Measurements from ENCODE around the gene TPD52L2.
"Not testable (repeated sequence)": the region's sequence is repeated elsewhere in the genome, so short reads cannot be mapped to it uniquely, and the experiment has no call there.

Gene TPD52L2

GRCh38 chr20:63868264-63868663 is 3.2 kb downstream of the TPD52L2 start:
- no peak for DNase-seq (ENCODE audit: low read depth in 1 of 2, low spot score in 1 of 2)

DNA sequence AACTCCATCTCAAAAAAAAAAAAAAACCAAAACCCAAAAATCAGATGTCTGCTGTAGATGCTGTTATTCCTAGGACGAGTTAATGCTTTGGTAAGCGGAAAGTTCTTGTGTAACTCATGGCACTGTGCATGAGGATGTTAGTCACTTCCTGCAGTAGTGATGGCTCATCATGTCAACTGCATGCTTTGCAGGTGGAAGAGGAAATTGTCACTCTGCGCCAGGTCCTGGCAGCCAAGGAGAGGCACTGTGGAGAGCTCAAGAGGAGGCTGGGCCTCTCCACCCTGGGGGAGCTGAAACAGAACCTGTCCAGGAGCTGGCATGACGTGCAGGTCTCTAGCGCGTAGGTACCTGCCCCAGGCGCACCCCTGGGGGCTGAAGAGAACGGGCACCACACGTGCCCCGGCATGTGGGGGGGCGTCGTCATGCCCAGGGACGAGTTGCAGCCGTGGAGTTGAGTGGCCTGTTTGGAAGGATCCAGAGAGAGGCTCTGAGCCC is 8.5 kb downstream of the TPD52L2 start:
- H3K4me3 ChIP-seq (replicated peaks; ENCODE audit: insufficient read depth, low read length): no peak overlapping the region
- TF ChIP-seq GABPA (IDR thresholded peaks at IDR 0.05; ENCODE audit: low read depth): peak; percentile 23; the same call in 1 of the 2 replicates
- peak; percentile 76 for TF ChIP-seq POLR2AphosphoS5 (IDR thresholded peaks at IDR 0.05; ENCODE audit: low read depth)
- TF ChIP-seq SPI1 (IDR thresholded peaks at IDR 0.05; ENCODE audit: borderline replicate concordance, low read depth): peak; percentile 8; the same call in 1 of the 2 replicates
- TF ChIP-seq, protein P1, sequence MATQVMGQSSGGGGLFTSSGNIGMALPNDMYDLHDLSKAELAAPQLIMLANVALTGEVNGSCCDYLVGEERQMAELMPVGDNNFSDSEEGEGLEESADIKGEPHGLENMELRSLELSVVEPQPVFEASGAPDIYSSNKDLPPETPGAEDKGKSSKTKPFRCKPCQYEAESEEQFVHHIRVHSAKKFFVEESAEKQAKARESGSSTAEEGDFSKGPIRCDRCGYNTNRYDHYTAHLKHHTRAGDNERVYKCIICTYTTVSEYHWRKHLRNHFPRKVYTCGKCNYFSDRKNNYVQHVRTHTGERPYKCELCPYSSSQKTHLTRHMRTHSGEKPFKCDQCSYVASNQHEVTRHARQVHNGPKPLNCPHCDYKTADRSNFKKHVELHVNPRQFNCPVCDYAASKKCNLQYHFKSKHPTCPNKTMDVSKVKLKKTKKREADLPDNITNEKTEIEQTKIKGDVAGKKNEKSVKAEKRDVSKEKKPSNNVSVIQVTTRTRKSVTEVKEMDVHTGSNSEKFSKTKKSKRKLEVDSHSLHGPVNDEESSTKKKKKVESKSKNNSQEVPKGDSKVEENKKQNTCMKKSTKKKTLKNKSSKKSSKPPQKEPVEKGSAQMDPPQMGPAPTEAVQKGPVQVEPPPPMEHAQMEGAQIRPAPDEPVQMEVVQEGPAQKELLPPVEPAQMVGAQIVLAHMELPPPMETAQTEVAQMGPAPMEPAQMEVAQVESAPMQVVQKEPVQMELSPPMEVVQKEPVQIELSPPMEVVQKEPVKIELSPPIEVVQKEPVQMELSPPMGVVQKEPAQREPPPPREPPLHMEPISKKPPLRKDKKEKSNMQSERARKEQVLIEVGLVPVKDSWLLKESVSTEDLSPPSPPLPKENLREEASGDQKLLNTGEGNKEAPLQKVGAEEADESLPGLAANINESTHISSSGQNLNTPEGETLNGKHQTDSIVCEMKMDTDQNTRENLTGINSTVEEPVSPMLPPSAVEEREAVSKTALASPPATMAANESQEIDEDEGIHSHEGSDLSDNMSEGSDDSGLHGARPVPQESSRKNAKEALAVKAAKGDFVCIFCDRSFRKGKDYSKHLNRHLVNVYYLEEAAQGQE (IDR thresholded peaks at IDR 0.05; ENCODE audit: insufficient replicate concordance, low read depth): no peak
- no peak for TF ChIP-seq CTCF (IDR thresholded peaks at IDR 0.05; ENCODE audit: insufficient read depth, low read length)
- peak overlapping the region; percentile 65 for H3K27ac ChIP-seq (replicated peaks)
- no peaks in the 10 kb centered on the region for H3K27me3 ChIP-seq (ENCODE audit: insufficient read depth, poor library complexity, severe bottlenecking)
- peak; percentile 92 to 96 for DNase-seq (ENCODE audit: low read depth in 1 of 2, low spot score in 1 of 2)

More at GRCh38 chr20:63868264-63868663, 3.2 kb downstream of the TPD52L2 start:
- H3K4me3 ChIP-seq (replicated peaks; ENCODE audit: insufficient read depth, low read length): no peak overlapping the region
- no peak for TF ChIP-seq POLR2AphosphoS5 (IDR thresholded peaks at IDR 0.05; ENCODE audit: low read depth)
- no peak for TF ChIP-seq SPI1 (IDR thresholded peaks at IDR 0.05; ENCODE audit: borderline replicate concordance, low read depth)
- TF ChIP-seq, protein P1 (IDR thresholded peaks at IDR 0.05; ENCODE audit: insufficient replicate concordance, low read depth): no peak
- TF ChIP-seq CTCF (IDR thresholded peaks at IDR 0.05; ENCODE audit: insufficient read depth, low read length): no peak
- no peak for TF ChIP-seq GABPA (IDR thresholded peaks at IDR 0.05; ENCODE audit: low read depth)
- no peaks in the 10 kb centered on the region for H3K27me3 ChIP-seq (ENCODE audit: insufficient read depth, poor library complexity, severe bottlenecking)
- H3K27ac ChIP-seq (replicated peaks): no peak overlapping the region

DNA sequence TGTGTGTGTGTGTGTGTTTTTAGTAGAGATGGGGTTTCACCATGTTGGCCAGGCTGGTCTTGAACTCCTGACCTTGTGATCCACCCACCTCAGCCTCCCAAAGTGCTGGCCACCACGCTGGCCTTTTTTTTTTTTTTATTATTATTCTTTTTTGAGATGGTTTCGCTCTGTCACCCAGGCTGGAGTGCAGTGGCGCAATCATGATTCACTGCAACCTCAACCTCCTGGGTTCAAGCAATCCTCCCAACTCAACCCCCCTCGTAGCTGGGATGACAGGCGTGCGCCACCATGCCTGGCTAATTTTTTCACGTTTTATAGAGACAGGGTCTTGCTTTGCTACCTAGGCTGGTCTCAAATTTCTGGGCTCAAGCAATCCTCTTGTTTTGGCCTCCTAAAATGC is 9.2 kb downstream of the TPD52L2 start:
- H3K27ac ChIP-seq (replicated peaks): peak overlapping the region; percentile 65
- not testable (repeated sequence) for H3K27me3 ChIP-seq (ENCODE audit: insufficient read depth, poor library complexity, severe bottlenecking); H3K4me3 ChIP-seq (replicated peaks; ENCODE audit: insufficient read depth, low read length); DNase-seq (ENCODE audit: low read depth in 1 of 2, low spot score in 1 of 2)

DNA sequence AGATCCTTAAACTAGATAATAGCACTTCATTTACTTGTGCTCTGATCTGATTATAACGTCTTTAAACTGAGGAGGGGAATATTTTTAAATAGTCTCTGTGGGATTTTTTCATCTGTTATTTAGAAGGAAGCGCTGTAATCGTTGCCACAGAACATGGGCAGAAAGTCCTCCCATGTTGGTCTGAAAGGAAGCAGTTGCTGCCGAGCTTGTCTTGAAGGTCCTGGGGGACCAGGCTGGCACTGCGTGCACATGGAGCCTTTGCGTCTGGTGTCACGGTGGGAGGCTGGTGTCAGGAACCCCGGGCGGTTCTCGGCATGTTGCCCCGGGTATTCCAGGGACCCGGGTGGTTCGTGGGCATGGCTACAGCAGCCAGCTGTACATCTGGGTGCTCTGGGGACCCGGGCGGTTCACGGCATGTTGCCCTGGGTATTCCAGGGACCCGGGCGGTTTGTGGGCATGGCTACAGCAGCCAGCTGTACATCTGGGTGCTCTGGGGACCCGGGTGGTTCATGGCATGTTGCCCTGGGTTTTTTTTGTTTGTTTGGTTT is 11.5 kb downstream of the TPD52L2 start:
- no peak for TF ChIP-seq CTCF (IDR thresholded peaks at IDR 0.05; ENCODE audit: insufficient read depth, low read length)
- TF ChIP-seq, protein P1 (IDR thresholded peaks at IDR 0.05; ENCODE audit: insufficient replicate concordance, low read depth): no peak
- TF ChIP-seq SPI1 (IDR thresholded peaks at IDR 0.05; ENCODE audit: borderline replicate concordance, low read depth): no peak
- no peak for TF ChIP-seq POLR2AphosphoS5 (IDR thresholded peaks at IDR 0.05; ENCODE audit: low read depth)
- no peak for TF ChIP-seq GABPA (IDR thresholded peaks at IDR 0.05; ENCODE audit: low read depth)
- Histone ChIP-seq H3K4me3 (replicated peaks; ENCODE audit: insufficient read depth, low read length) (no peak overlapping the region), H3K27me3 (ENCODE audit: insufficient read depth, poor library complexity, severe bottlenecking) (no peaks in the 10 kb centered on the region), H3K27ac (replicated peaks) (no peak overlapping the region)
- DNase-seq (ENCODE audit: low read depth in 1 of 2, low spot score in 1 of 2): no peak

All from HL-60 (cell line).